GM12878 (cell line): ENCODE measurements around the gene SNAI1. TPM values are rescaled to one million over a fixed set of nuclear protein-coding genes. Genes with fewer than 3 reads are reported as not detected.

Source experiments
- ATAC-seq: fragments of 200-7000 bp; cut with Tn5 transposase; 3 replicates; pipeline ENCODE4 v1.9.1; 2020; ENCODE audit warnings: mild to moderate bottlenecking, moderate library complexity
- BruUV-seq: library from RNA; stranded (reverse); fragments of 400-500 nt; replicated peaks from 2 replicates; lab custom pipeline; 2021; lab: Mats Ljungman, UMichigan
- CTCF ChIA-PET: fragments of 300-600 bp; sonication (Branson Sonifier 250); formaldehyde crosslinking; extraction: SDS; loops from one replicate; lab custom pipeline; 2021; ENCODE audit warnings: inconsistent platforms; lab: Yijun Ruan, JAX
- POLR2A ChIA-PET: fragments of 350-600 bp; formaldehyde crosslinking; extraction: SDS; loops from one replicate; lab custom pipeline; 2021; ENCODE audit warnings: inconsistent platforms; lab: Charles Lee
- RAD21 ChIA-PET: fragments of 300-600 bp; sonication (Branson Sonifier 250); formaldehyde crosslinking; loops from one replicate; lab custom pipeline; 2023; ENCODE audit warnings: antibody characterized with exemption; ENCODE audit not compliant: unreplicated experiment; lab: Charles Lee
- SMC1A ChIA-PET: fragments of 300-600 bp; sonication (Branson Sonifier 250); formaldehyde crosslinking; loops from one replicate; lab custom pipeline; 2023; ENCODE audit not compliant: unreplicated experiment, uncharacterized antibody; lab: Charles Lee
- DNase-seq: peaks from one replicate; pipeline ENCODE4 v3.0.0-alpha.2; 2011; ENCODE audit warnings: low read depth, low spot score
- FAIRE-seq: peaks from 3 replicates; lab custom pipeline; 2011; peaks lifted over from hg19 to GRCh38; lab: Jason Lieb, UNC
- H2AFZ ChIP-seq: 2 replicates; pipeline ENCODE4 v1.6.0; 2011; ENCODE audit warnings: low read depth, low read length, control low read depth; ENCODE audit not compliant: control insufficient read depth
- H3K27ac ChIP-seq: 2 replicates; pipeline ENCODE4 v1.5.1; 2011; ENCODE audit warnings: control low read depth; ENCODE audit not compliant: control insufficient read depth, insufficient read depth
- H3K27me3 ChIP-seq, 2 experiments: replicated peaks in 1 of 2; 2 replicates each; pipeline versions ENCODE4 v1.6.0 to v1.6.1; 2011; ENCODE audit warnings: low read length in 1 of 2; ENCODE audit not compliant: control insufficient read depth in 2 of 2, insufficient read depth in 2 of 2
- H3K36me3 ChIP-seq, 2 experiments: 2 replicates each; pipeline ENCODE4 v1.5.1; 2011; ENCODE audit warnings: low read length in 1 of 2; ENCODE audit not compliant: control insufficient read depth in 2 of 2, insufficient read depth in 2 of 2
- H3K4me1 ChIP-seq: 2 replicates; pipeline ENCODE4 v1.6.1; 2011; ENCODE audit warnings: mild to moderate bottlenecking, low read length, moderate library complexity, mixed read lengths; ENCODE audit not compliant: control insufficient read depth, insufficient read depth
- H3K4me2 ChIP-seq: 2 replicates; pipeline ENCODE4 v1.6.0; 2011; ENCODE audit warnings: control low read depth; ENCODE audit not compliant: control insufficient read depth, insufficient read depth
- H3K4me3 ChIP-seq: fragments of 200-600 bp; sonication (generic); 2 replicates; pipeline ENCODE4 v1.5.1; 2016
- H3K79me2 ChIP-seq: 2 replicates; pipeline ENCODE4 v1.6.0; 2011; ENCODE audit warnings: low read length; ENCODE audit not compliant: control insufficient read depth, insufficient read depth
- H3K9ac ChIP-seq: 2 replicates; pipeline ENCODE4 v1.8.0; 2011; ENCODE audit warnings: low read length, control low read depth, mixed read lengths; ENCODE audit not compliant: control insufficient read depth, insufficient read depth
- H3K9me3 ChIP-seq: replicated peaks from 3 replicates; pipeline ENCODE4 v1.5.1; 2011; ENCODE audit warnings: mild to moderate bottlenecking, low read length; ENCODE audit not compliant: control insufficient read depth, insufficient read depth
- H4K20me1 ChIP-seq: 2 replicates; pipeline ENCODE4 v1.6.0; 2011; ENCODE audit not compliant: control insufficient read depth, insufficient read depth
- ATF3 ChIP-seq: IDR thresholded peaks from 2 replicates; pipeline ENCODE4 v1.6.1; 2011; ENCODE audit warnings: low read depth, mild to moderate bottlenecking, low read length, moderate library complexity, borderline replicate concordance; ENCODE audit errors: extremely low read depth
- ATF7 ChIP-seq: fragments of 450-650 bp; IDR thresholded peaks from 2 replicates; pipeline ENCODE4 v1.6.1; 2016; ENCODE audit warnings: low read depth, mild to moderate bottlenecking
- DPF2 ChIP-seq: fragments of 450-650 bp; IDR thresholded peaks from 2 replicates; pipeline ENCODE4 v1.6.1; 2017; ENCODE audit warnings: mild to moderate bottlenecking
- EED ChIP-seq: sonication (generic); IDR thresholded peaks from 2 replicates; pipeline ENCODE4 v1.6.1; 2016; ENCODE audit warnings: antibody characterized with exemption, low read depth
- EZH2 ChIP-seq: IDR thresholded peaks from 2 replicates; pipeline ENCODE4 v1.6.1; 2012; ENCODE audit warnings: low read depth, mild to moderate bottlenecking, control low read depth, inconsistent platforms, low read length, borderline replicate concordance; ENCODE audit not compliant: control insufficient read depth
- IKZF1 ChIP-seq: fragments of 450-650 bp; conservative IDR thresholded peaks from 2 replicates; pipeline ENCODE4 v1.6.1; 2017; ENCODE audit warnings: antibody characterized with exemption, mild to moderate bottlenecking
- IRF5 ChIP-seq: fragments of 450-650 bp; IDR thresholded peaks from 2 replicates; pipeline ENCODE4 v1.6.1; 2017; ENCODE audit warnings: borderline replicate concordance
- JUND ChIP-seq: IDR thresholded peaks from 2 replicates; pipeline ENCODE4 v1.6.1; 2012; ENCODE audit warnings: low read depth, mild to moderate bottlenecking, low read length, improper control_type of control experiment, moderate library complexity
- NR2C1 ChIP-seq: fragments of 450-650 bp; IDR thresholded peaks from 2 replicates; pipeline ENCODE4 v1.6.1; 2017; ENCODE audit warnings: antibody characterized with exemption, mild to moderate bottlenecking, moderate library complexity
- POLR2AphosphoS5 ChIP-seq: IDR thresholded peaks from 2 replicates; pipeline ENCODE4 v1.6.1; 2011; ENCODE audit warnings: mild to moderate bottlenecking, low read length, inconsistent platforms
- SIN3A ChIP-seq: IDR thresholded peaks from 2 replicates; pipeline ENCODE4 v1.6.1; 2012; ENCODE audit warnings: low read depth, low read length, improper control_type of control experiment
- SKIL ChIP-seq: fragments of 450-650 bp; IDR thresholded peaks from 2 replicates; pipeline ENCODE4 v1.6.1; 2017; ENCODE audit warnings: mild to moderate bottlenecking, low read depth, inconsistent platforms; ENCODE audit not compliant: poor library complexity, severe bottlenecking
- SREBF2 ChIP-seq: IDR thresholded peaks from 2 replicates; pipeline ENCODE4 v1.6.1; 2012; ENCODE audit warnings: mild to moderate bottlenecking, low read length
- STAT1 ChIP-seq: fragments of 450-650 bp; conservative IDR thresholded peaks from 2 replicates; pipeline ENCODE4 v1.6.1; 2014; ENCODE audit warnings: antibody characterized with exemption, mild to moderate bottlenecking
- ZBED1 ChIP-seq: IDR thresholded peaks from 2 replicates; pipeline ENCODE4 v1.6.1; 2016; ENCODE audit warnings: borderline replicate concordance
- ZBTB40 ChIP-seq: fragments of 450-650 bp; IDR thresholded peaks from 2 replicates; pipeline ENCODE4 v1.6.1; 2016; ENCODE audit warnings: mild to moderate bottlenecking, moderate library complexity, borderline replicate concordance
- ZNF24 ChIP-seq: fragments of 450-650 bp; IDR thresholded peaks from 2 replicates; pipeline ENCODE4 v1.6.1; 2017; ENCODE audit warnings: antibody characterized with exemption, mild to moderate bottlenecking
- WGBS: methylation state at CpG from one replicate; pipeline ENCODE4 v1.1.6; 2016; ENCODE audit warnings: low lambda C conversion rate; ENCODE audit not compliant: insufficient replicate concordance, insufficient coverage; ENCODE audit errors: missing lambda C conversion rate; 5-methylcytosine and 5-hydroxymethylcytosine counted together
- in situ Hi-C: fragments of 300-500 bp; cut with MboI; formaldehyde crosslinking; loops from 9 replicates; pipeline ENCODE4 v1.14.3; 2018; ENCODE audit warnings: mixed read lengths
- intact Hi-C: fragments of 100-400 bp; cut with micrococcal nuclease; formaldehyde crosslinking; loops from one replicate; pipeline ENCODE4 v1.14.2; 2022; ENCODE audit not compliant: unreplicated experiment
- polyA plus RNA-seq, 11 experiments: library from polyadenylated mRNA; depleted of rRNA in 4 of 11; unstranded in 6 of 11; stranded (reverse) in 5 of 11; fragments of >200 nt; fragmentation: Nextera tagmentation in 4 of 11; fragmentation: Illumina TruSeq in 1 of 11; extraction: Ambion mirVana in 4 of 11; extraction: Trizol in 1 of 11; gene quantifications; 1 replicate in 1 of 11; 2 replicates in 10 of 11; pipeline versions ENCODE4 v1.2.1 to v1.2.3, GENCODE V29; 2011 to 2016; ENCODE audit warnings: inconsistent platforms in 2 of 11, missing spikeins in 2 of 11, low read depth in 1 of 11
- total RNA-seq, 4 experiments: library from RNA; depleted of rRNA in 3 of 4; stranded (reverse); fragments of >200 nt in 3 of 4; fragmentation: Illumina TruSeq in 1 of 4; extraction: Trizol in 1 of 4; gene quantifications; 2 replicates each; pipeline versions ENCODE4 v1.2.1 to v1.2.3, GENCODE V29; 2013 to 2021

The SNAI1 gene
- total and polyA plus RNA-seq, 10 of the 15 experiments (the other 5 are each of a cell fraction or from before 2014, with no cell fraction given) = 0.11 to 0.79 (median 0.24) TPM; not detected in 2

GRCh38 chr20:50027611-50028105 lies 44.9 kb downstream of the SNAI1 start:
- Histone ChIP-seq H3K79me2 (no peaks in the 10 kb centered on the region), H3K9ac (no peak overlapping the region), H3K27ac (no peak overlapping the region), H3K27me3 (peaks cover 0 to 2% of the 10 kb centered on the region in 2 experiments; a peak in 1 of 4 replicates), H4K20me1 (no peaks in the 10 kb centered on the region), H3K4me2 (no peak overlapping the region), H3K4me3 (no peak overlapping the region), H2AFZ (no peak overlapping the region), H3K4me1 (peaks cover 7% of the 10 kb centered on the region), H3K9me3 (no peaks in the 10 kb centered on the region), H3K36me3 (no peaks in the 10 kb centered on the region)
- FAIRE-seq (no peak), DNase-seq (no peak), ATAC-seq (no peak)
- 25% methylated on average over 8 of the region's 12 CpGs for WGBS
- TF ChIP-seq IRF5 (no peak), ATF7 (no peak), NR2C1 (no peak), ZBED1 (no peak), EED (no peak), ZNF24 (no peak), DPF2 (no peak), SREBF2 (no peak), EZH2 (no peak), SKIL (no peak), SIN3A (no peak), ATF3 (no peak), STAT1 (no peak), ZBTB40 (no peak), JUND (no peak), POLR2AphosphoS5 (no peak), IKZF1 (no peak)
- ChIA-PET POLR2A (no interaction called here), CTCF (interaction anchor here (1.3 kb wide), 1 partner anchor 44 kb away, joined by 3 read pairs; no protein-coding TSS in a partner anchor), SMC1A (no interaction called here), RAD21 (no interaction called here)
- no TSS peak for BruUV-seq
- in situ Hi-C loops = no loop called here
- intact Hi-C loops = no loop called here
